CD4-positive, alpha-beta T cell treated with Interleukin-21 for 1 hour (primary cell): Measurements from ENCODE around the gene RPL6.

Experiments used
- DNase-seq: peaks from one replicate; pipeline ENCODE4 v3.0.0-alpha.2; 2020

The RPL6 gene

GRCh38 chr12:112370868-112371510 is 38.4 kb downstream of the RPL6 start:
- no peak for DNase-seq

GRCh38 chr12:112370199-112370598 is 39.2 kb downstream of the RPL6 start:
- no peak for DNase-seq

GRCh38 chr12:112368856-112369255 is 40.5 kb downstream of the RPL6 start:
- DNase-seq = no peak

GRCh38 chr12:112367965-112368364 is 41.4 kb downstream of the RPL6 start:
- no peak for DNase-seq

GRCh38 chr12:112362310-112362709 is 47.1 kb downstream of the RPL6 start:
- no peak for DNase-seq

GRCh38 chr12:112361271-112361670 is 48.1 kb downstream of the RPL6 start:
- DNase-seq = no peak

- no peak for DNase-seq
Observed at GRCh38 chr12:112359290-112359689, 50.1 kb downstream of the RPL6 start.

- no peak for DNase-seq
Observed at GRCh38 chr12:112357214-112357613, 52.2 kb downstream of the RPL6 start.
